ENCODE data around the gene TUBB. TPM values are rescaled to one million over a fixed set of nuclear protein-coding genes. Genes with fewer than 3 reads are reported as not detected.

Gene TUBB
- total and polyA plus RNA-seq, 2 donors (not counting 1 experiment from before 2014, with no cell fraction given): 102 to 295 TPM

DNA sequence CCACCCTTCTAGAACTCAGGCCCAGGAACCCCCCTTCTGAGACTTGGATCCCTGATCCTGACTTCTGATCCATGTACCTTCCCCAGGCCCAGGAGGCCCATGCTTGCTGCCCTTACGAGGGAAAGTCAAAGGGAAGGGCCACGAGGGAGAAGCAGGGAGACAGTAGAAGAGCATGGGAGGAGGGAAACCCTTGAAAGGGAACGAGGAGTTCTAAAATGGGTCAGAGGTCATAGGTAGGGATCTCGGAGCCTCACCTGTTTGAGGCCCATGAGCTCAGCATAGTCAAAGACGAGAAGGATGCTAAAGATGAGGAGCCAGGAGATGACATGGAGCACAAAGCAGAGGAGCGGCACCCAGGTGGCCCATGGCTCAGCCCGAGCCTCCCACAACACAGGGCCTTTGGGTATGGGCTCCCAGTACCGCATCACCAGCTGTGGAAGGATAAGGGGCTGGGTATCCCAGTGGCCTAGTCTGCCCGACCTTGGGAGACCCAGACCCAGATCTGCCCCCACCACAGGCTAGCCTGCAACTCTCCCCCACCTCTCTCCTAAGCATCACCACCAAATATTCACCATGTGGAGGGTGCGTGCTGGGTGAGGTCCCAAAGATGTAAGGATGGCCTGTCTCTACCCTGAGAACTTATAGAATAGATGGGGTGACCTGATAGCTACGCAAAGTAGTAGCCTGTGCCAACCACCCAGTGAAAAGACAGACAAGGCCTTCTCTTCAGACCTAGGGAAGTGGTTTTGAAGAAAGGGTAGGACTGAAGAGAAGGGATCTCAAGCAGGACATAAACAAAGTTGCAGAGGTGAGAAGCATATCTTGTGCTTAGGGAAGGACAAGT lies 30.9 kb upstream of the TUBB start:
- peaks cover 37% of the 10 kb centered on the region for H3K79me2 ChIP-seq (ENCODE audit: control insufficient read depth, insufficient read depth, low read length)
- CTCF ChIA-PET: interaction anchor here (0.9 to 8.9 kb wide), 8 partner anchors 10 to 74 kb away, joined by 3 to 151 read pairs (median 5); partner anchors contain the start of genes DHX16, MDC1, MRPS18B and TUBB

More for the DNA sequence above, 30.9 kb upstream of the TUBB start:
- Mint-ChIP-seq H3K9me3 (ENCODE audit: insufficient read depth) (no peaks in the 10 kb centered on the region), H3K4me3 (peak overlapping the region; percentile 97), H3K27ac (peak overlapping the region; percentile 99), H3K4me1 (peaks cover 60% of the 10 kb centered on the region), H3K27me3 (no peaks in the 10 kb centered on the region)
- peak overlapping the region; percentile 93 to 97 for H3K27ac ChIP-seq (ENCODE audit: low read length in 2 of 2)
- no peak overlapping the region for H2AFZ ChIP-seq (ENCODE audit: insufficient read depth, low read depth, low read length, poor library complexity, severe bottlenecking)
- no peaks in the 10 kb centered on the region for H3K27me3 ChIP-seq (replicated peaks in 1 of 4; ENCODE audit: control extremely low read depth in 1 of 4, control insufficient read depth in 3 of 4, insufficient read depth in 4 of 4, low read length in 3 of 4)
- TF ChIP-seq, protein P1, sequence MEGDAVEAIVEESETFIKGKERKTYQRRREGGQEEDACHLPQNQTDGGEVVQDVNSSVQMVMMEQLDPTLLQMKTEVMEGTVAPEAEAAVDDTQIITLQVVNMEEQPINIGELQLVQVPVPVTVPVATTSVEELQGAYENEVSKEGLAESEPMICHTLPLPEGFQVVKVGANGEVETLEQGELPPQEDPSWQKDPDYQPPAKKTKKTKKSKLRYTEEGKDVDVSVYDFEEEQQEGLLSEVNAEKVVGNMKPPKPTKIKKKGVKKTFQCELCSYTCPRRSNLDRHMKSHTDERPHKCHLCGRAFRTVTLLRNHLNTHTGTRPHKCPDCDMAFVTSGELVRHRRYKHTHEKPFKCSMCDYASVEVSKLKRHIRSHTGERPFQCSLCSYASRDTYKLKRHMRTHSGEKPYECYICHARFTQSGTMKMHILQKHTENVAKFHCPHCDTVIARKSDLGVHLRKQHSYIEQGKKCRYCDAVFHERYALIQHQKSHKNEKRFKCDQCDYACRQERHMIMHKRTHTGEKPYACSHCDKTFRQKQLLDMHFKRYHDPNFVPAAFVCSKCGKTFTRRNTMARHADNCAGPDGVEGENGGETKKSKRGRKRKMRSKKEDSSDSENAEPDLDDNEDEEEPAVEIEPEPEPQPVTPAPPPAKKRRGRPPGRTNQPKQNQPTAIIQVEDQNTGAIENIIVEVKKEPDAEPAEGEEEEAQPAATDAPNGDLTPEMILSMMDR (IDR thresholded peaks at IDR 0.05): no peak
- no peak for TF ChIP-seq EZH2 (IDR thresholded peaks at IDR 0.05; ENCODE audit: borderline replicate concordance, insufficient read depth, low read depth, low read length, poor library complexity, severe bottlenecking)
- H4K20me1 ChIP-seq (ENCODE audit: control insufficient read depth, insufficient read depth, low read length, poor library complexity, severe bottlenecking): peaks cover 30% of the 10 kb centered on the region
- ATAC-seq (ENCODE audit: low read depth): no peak
- POLR2A ChIA-PET: interaction anchor here (0.9 to 3.2 kb wide), 7 partner anchors 9 to 133 kb away, joined by 3 to 45 read pairs (median 6); partner anchors contain the start of genes DHX16, GNL1, MDC1 and TUBB
- whole genome bisulfite sequencing (ENCODE audit: insufficient coverage): 71% methylated on average over 6 of the region's 11 CpGs
- H3K4me2 ChIP-seq (replicated peaks; ENCODE audit: low read depth, low read length, poor library complexity, severe bottlenecking): peak overlapping the region; percentile 100
- H3K9ac ChIP-seq (ENCODE audit: low read length): peak overlapping the region; percentile 98
- peak overlapping the region; percentile 11 to 100 (median 91) for H3K4me3 ChIP-seq (ENCODE audit: control extremely low read depth in 1 of 5, extremely low read depth in 1 of 5, insufficient read depth in 1 of 5, low read depth in 2 of 5, low read length in 4 of 5)
- intact Hi-C loops (cut with micrococcal nuclease): no loop called here
- peak; percentile 38 for DNase-seq
- H3K9me3 ChIP-seq (ENCODE audit: control extremely low read depth in 1 of 3, control insufficient read depth in 2 of 3, insufficient read depth in 1 of 3, low read length in 2 of 3): no peaks in the 10 kb centered on the region
- H3K4me1 ChIP-seq (ENCODE audit: control insufficient read depth in 2 of 2, insufficient read depth in 2 of 2, low read length in 2 of 2): peaks cover 36 to 43% of the 10 kb centered on the region in 2 donors
- H3K36me3 ChIP-seq (replicated peaks in 1 of 2; ENCODE audit: control extremely low read depth in 1 of 2, control insufficient read depth in 1 of 2, extremely low read depth in 1 of 2, insufficient read depth in 2 of 2, low read length in 1 of 2): peaks cover 0 to 3% of the 10 kb centered on the region in 2 experiments

Data from B cell (primary cell).